ENCODE measurements around the gene RABEP1. TPM values are rescaled to one million over a fixed set of nuclear protein-coding genes. Genes with fewer than 3 reads are reported as not detected.

The RABEP1 gene
- total RNA-seq, 1 donor from 2014 or later, result 9.3 TPM

GRCh38 chr17:5364696-5365095 lies 82.6 kb downstream of the RABEP1 start:
- H3K27me3 ChIP-seq, result no peaks in the 10 kb centered on the region
- no peaks in the 10 kb centered on the region for H3K9me3 ChIP-seq
- no peak for DNase-seq (ENCODE audit: low spot score in 2 of 2)
- intact Hi-C loops (cut with DNase I), result no loop called here
- peaks cover 0 to under 1% of the 10 kb centered on the region in 2 donors for H3K4me1 ChIP-seq
- TF ChIP-seq CTCF (IDR thresholded peaks at IDR 0.05), result no peak
- H3K27ac ChIP-seq, result no peak overlapping the region
- no peak overlapping the region for H3K4me3 ChIP-seq
- H3K36me3 ChIP-seq, result peaks cover 35 to 71% of the 10 kb centered on the region in 2 donors

GRCh38 chr17:5365831-5366230 lies 83.7 kb downstream of the RABEP1 start:
- no peaks in the 10 kb centered on the region for H3K4me1 ChIP-seq
- H3K9me3 ChIP-seq, result no peaks in the 10 kb centered on the region
- no peak for TF ChIP-seq CTCF (IDR thresholded peaks at IDR 0.05)
- intact Hi-C loops (cut with DNase I), result no loop called here
- H3K36me3 ChIP-seq, result peaks cover 35 to 75% of the 10 kb centered on the region in 2 donors
- H3K4me3 ChIP-seq, result no peak overlapping the region
- no peak overlapping the region for H3K27ac ChIP-seq
- no peaks in the 10 kb centered on the region for H3K27me3 ChIP-seq
- no peak for DNase-seq (ENCODE audit: low spot score in 2 of 2)

- Histone ChIP-seq H3K27ac (no peak overlapping the region), H3K36me3 (peaks cover 41 to 93% of the 10 kb centered on the region in 2 donors), H3K4me3 (no peak overlapping the region), H3K9me3 (no peaks in the 10 kb centered on the region), H3K27me3 (no peaks in the 10 kb centered on the region), H3K4me1 (no peaks in the 10 kb centered on the region)
- intact Hi-C loops (cut with DNase I), result no loop called here
- no peak for DNase-seq (ENCODE audit: low spot score in 2 of 2)
- TF ChIP-seq CTCF (IDR thresholded peaks at IDR 0.05), result no peak
Measured at GRCh38 chr17:5370411-5370810, 88.3 kb downstream of the RABEP1 start.

GRCh38 chr17:5373112-5373511 lies 91.0 kb downstream of the RABEP1 start:
- DNase-seq (ENCODE audit: low spot score in 2 of 2), result no peak
- intact Hi-C loops (cut with DNase I), result no loop called here
- H3K27ac ChIP-seq, result no peak overlapping the region
- H3K36me3 ChIP-seq, result peaks cover 60 to 97% of the 10 kb centered on the region in 2 donors
- H3K9me3 ChIP-seq, result no peaks in the 10 kb centered on the region
- no peak overlapping the region for H3K4me3 ChIP-seq
- TF ChIP-seq CTCF (IDR thresholded peaks at IDR 0.05), result no peak
- no peaks in the 10 kb centered on the region for H3K27me3 ChIP-seq
- H3K4me1 ChIP-seq, result no peaks in the 10 kb centered on the region

- Histone ChIP-seq H3K36me3 (peaks cover 77 to 97% of the 10 kb centered on the region in 2 donors), H3K4me1 (no peaks in the 10 kb centered on the region), H3K9me3 (no peaks in the 10 kb centered on the region), H3K4me3 (no peak overlapping the region), H3K27ac (no peak overlapping the region), H3K27me3 (no peaks in the 10 kb centered on the region)
- intact Hi-C loops (cut with DNase I), result no loop called here
- no peak for TF ChIP-seq CTCF (IDR thresholded peaks at IDR 0.05)
- DNase-seq (ENCODE audit: low spot score in 2 of 2), result no peak
Measured at GRCh38 chr17:5378566-5379207, 96.6 kb downstream of the RABEP1 start.
